Endothelial cell of umbilical vein (primary cell): ENCODE measurements around the gene IL20.

Experiments
- CTCF ChIP-seq, 2 donors: IDR thresholded peaks; 1 replicate in 1 of 2; 2 replicates in 1 of 2; pipeline ENCODE4 v1.5.1; 2011; ENCODE audit warnings: low read length in 2 of 2, mild to moderate bottlenecking in 2 of 2, moderate library complexity in 2 of 2, control low read depth in 1 of 2, inconsistent platforms in 1 of 2, low read depth in 1 of 2; ENCODE audit not compliant: insufficient read depth in 1 of 2; ENCODE audit errors: extremely low read depth in 1 of 2
- EZH2 ChIP-seq: IDR thresholded peaks from 2 replicates; pipeline ENCODE4 v1.6.1; 2012; ENCODE audit warnings: borderline replicate concordance, low read depth, mild to moderate bottlenecking, moderate library complexity, low read length, inconsistent platforms; ENCODE audit not compliant: severe bottlenecking
- FOS ChIP-seq: IDR thresholded peaks from 2 replicates; pipeline ENCODE4 v1.6.1; 2011; ENCODE audit warnings: mild to moderate bottlenecking, low read length, moderate library complexity, borderline replicate concordance; ENCODE audit not compliant: insufficient read depth
- GATA2 ChIP-seq: IDR thresholded peaks from 2 replicates; pipeline ENCODE4 v1.7.0; 2011; ENCODE audit warnings: low read depth, mild to moderate bottlenecking, moderate library complexity, mixed read lengths, low read length; ENCODE audit not compliant: insufficient read length, insufficient read depth
- JUN ChIP-seq: IDR thresholded peaks from 2 replicates; pipeline ENCODE4 v1.6.1; 2011; ENCODE audit warnings: borderline replicate concordance, low read depth; ENCODE audit not compliant: insufficient read length, insufficient read depth
- MAX ChIP-seq: IDR thresholded peaks from 2 replicates; pipeline ENCODE4 v1.6.1; 2011; ENCODE audit not compliant: insufficient read depth, insufficient read length
- MYC ChIP-seq: IDR thresholded peaks from one replicate; pipeline ENCODE4 v1.6.1; 2011; ENCODE audit warnings: mild to moderate bottlenecking, low read depth, low read length
- POLR2A ChIP-seq: IDR thresholded peaks from 2 replicates; pipeline ENCODE4 v1.6.1; 2012; ENCODE audit warnings: low read depth, mild to moderate bottlenecking, control low read depth, low read length
- POLR2AphosphoS5 ChIP-seq: IDR thresholded peaks from 2 replicates; pipeline ENCODE4 v1.6.1; 2012; ENCODE audit warnings: low read depth, mild to moderate bottlenecking, control low read depth, low read length, moderate library complexity; ENCODE audit not compliant: insufficient read depth

- TF ChIP-seq FOS (no peak), POLR2A (no peak), CTCF (IDR thresholded peaks at IDR 0.05; ENCODE audit: extremely low read depth in 1 of 2, insufficient read depth in 1 of 2, low read depth in 1 of 2, low read length in 2 of 2) (no peak), EZH2 (no peak), POLR2AphosphoS5 (no peak), MAX (no peak), GATA2 (no peak), JUN (no peak), MYC (no peak)
These were observed 18.5 kb downstream of the IL20 start for GRCh38 chr1:206883876-206884275.
